ENCODE data around the gene TRAF5.

The TRAF5 gene

GRCh38 chr1:211352985-211353515 is 26.4 kb downstream of the TRAF5 start:
- Histone ChIP-seq H4K20me1 (ENCODE audit: insufficient read depth, low read length) (no peaks in the 10 kb centered on the region), H3K9ac (ENCODE audit: low read length) (no peak overlapping the region), H3K9me2 (replicated peaks; ENCODE audit: insufficient read depth, low read length) (no peaks in the 10 kb centered on the region), H3K27ac (ENCODE audit: low read length) (peak overlapping the region; percentile 39; the same call in 1 of the 2 replicates), H3K4me2 (ENCODE audit: low read depth, low read length) (peak overlapping the region; percentile 26; the same call in 1 of the 2 replicates), H3K36me3 (replicated peaks; ENCODE audit: insufficient read depth, low read length) (no peaks in the 10 kb centered on the region), H2AFZ (ENCODE audit: low read length) (0 out of 2 replicates have a peak overlapping the region, but pooled peaks have one; percentile 1), H3K27me3 (replicated peaks; ENCODE audit: insufficient read depth, low read length) (no peaks in the 10 kb centered on the region), H3K4me3 (ENCODE audit: low read length) (0 out of 2 replicates have a peak overlapping the region, but pooled peaks have one; percentile 3), H3F3A (ENCODE audit: insufficient read depth, low read length) (peaks cover 18% of the 10 kb centered on the region), H3K79me2 (ENCODE audit: low read length) (peaks cover 11% of the 10 kb centered on the region; the same call in 1 of the 2 replicates), H3K9me3 (replicated peaks; ENCODE audit: insufficient read depth, low read length) (no peaks in the 10 kb centered on the region), H3K4me1 (ENCODE audit: low read length) (peaks cover 18% of the 10 kb centered on the region)
- peak; percentile 75 for DNase-seq
- TF ChIP-seq EZH2 (optimal IDR thresholded peaks at IDR 0.05; ENCODE audit: low read depth, low read length) = no peak
- TF ChIP-seq EZH2phosphoT487 (IDR thresholded peaks at IDR 0.05; ENCODE audit: low read length) = no peak
- TF ChIP-seq, protein P1, sequence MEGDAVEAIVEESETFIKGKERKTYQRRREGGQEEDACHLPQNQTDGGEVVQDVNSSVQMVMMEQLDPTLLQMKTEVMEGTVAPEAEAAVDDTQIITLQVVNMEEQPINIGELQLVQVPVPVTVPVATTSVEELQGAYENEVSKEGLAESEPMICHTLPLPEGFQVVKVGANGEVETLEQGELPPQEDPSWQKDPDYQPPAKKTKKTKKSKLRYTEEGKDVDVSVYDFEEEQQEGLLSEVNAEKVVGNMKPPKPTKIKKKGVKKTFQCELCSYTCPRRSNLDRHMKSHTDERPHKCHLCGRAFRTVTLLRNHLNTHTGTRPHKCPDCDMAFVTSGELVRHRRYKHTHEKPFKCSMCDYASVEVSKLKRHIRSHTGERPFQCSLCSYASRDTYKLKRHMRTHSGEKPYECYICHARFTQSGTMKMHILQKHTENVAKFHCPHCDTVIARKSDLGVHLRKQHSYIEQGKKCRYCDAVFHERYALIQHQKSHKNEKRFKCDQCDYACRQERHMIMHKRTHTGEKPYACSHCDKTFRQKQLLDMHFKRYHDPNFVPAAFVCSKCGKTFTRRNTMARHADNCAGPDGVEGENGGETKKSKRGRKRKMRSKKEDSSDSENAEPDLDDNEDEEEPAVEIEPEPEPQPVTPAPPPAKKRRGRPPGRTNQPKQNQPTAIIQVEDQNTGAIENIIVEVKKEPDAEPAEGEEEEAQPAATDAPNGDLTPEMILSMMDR (IDR thresholded peaks at IDR 0.05; ENCODE audit: low read length) = peak; percentile 93

- Histone ChIP-seq H3K36me3 (replicated peaks; ENCODE audit: insufficient read depth, low read length) (no peaks in the 10 kb centered on the region), H3K79me2 (ENCODE audit: low read length) (peaks cover 11% of the 10 kb centered on the region; the same call in 1 of the 2 replicates), H3K27me3 (replicated peaks; ENCODE audit: insufficient read depth, low read length) (no peaks in the 10 kb centered on the region), H3K27ac (ENCODE audit: low read length) (peak overlapping the region; percentile 39; the same call in 1 of the 2 replicates), H3K9me2 (replicated peaks; ENCODE audit: insufficient read depth, low read length) (no peaks in the 10 kb centered on the region), H3K9ac (ENCODE audit: low read length) (no peak overlapping the region), H4K20me1 (ENCODE audit: insufficient read depth, low read length) (no peaks in the 10 kb centered on the region), H3F3A (ENCODE audit: insufficient read depth, low read length) (peaks cover 18% of the 10 kb centered on the region), H3K4me1 (ENCODE audit: low read length) (peaks cover 18% of the 10 kb centered on the region), H2AFZ (ENCODE audit: low read length) (no peak overlapping the region), H3K9me3 (replicated peaks; ENCODE audit: insufficient read depth, low read length) (no peaks in the 10 kb centered on the region), H3K4me3 (ENCODE audit: low read length) (no peak overlapping the region), H3K4me2 (ENCODE audit: low read depth, low read length) (peak overlapping the region; percentile 26; the same call in 1 of the 2 replicates)
- TF ChIP-seq, protein P1 (IDR thresholded peaks at IDR 0.05; ENCODE audit: low read length) = no peak
- no peak for TF ChIP-seq EZH2 (optimal IDR thresholded peaks at IDR 0.05; ENCODE audit: low read depth, low read length)
- TF ChIP-seq EZH2phosphoT487 (IDR thresholded peaks at IDR 0.05; ENCODE audit: low read length) = no peak
- DNase-seq = no peak
Observed at GRCh38 chr1:211353562-211354212, 27.1 kb downstream of the TRAF5 start.

DNA sequence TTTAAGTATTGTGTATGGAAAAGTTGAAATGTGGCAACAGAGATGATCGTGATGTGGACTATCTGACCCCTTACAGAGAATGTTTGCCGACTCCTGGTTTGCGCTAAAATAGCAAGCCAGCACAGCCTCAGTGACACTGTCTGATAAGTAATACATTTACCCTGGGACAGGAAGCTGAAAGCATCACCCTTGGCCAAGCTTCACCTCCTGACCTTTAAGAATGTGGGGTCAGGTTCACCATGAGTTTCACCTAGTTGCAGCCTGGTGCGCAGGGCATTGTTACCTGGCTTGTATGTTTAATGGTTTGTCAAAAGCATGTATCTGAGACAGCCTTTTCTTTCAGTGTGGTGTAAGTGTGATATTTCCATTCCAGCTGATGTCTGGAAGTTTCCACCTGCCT is 29.2 kb downstream of the TRAF5 start:
- Histone ChIP-seq H3K9ac (ENCODE audit: low read length) (no peak overlapping the region), H3K27me3 (replicated peaks; ENCODE audit: insufficient read depth, low read length) (no peaks in the 10 kb centered on the region), H3K79me2 (ENCODE audit: low read length) (peaks cover 7% of the 10 kb centered on the region; the same call in 1 of the 2 replicates)

More for the DNA sequence above, 29.2 kb downstream of the TRAF5 start:
- Histone ChIP-seq H3K4me1 (ENCODE audit: low read length) (peaks cover 38% of the 10 kb centered on the region), H3K27ac (ENCODE audit: low read length) (no peak overlapping the region), H3K9me2 (replicated peaks; ENCODE audit: insufficient read depth, low read length) (no peaks in the 10 kb centered on the region), H3K4me2 (ENCODE audit: low read depth, low read length) (no peak overlapping the region), H2AFZ (ENCODE audit: low read length) (no peak overlapping the region), H4K20me1 (ENCODE audit: insufficient read depth, low read length) (no peaks in the 10 kb centered on the region), H3K4me3 (ENCODE audit: low read length) (no peak overlapping the region), H3F3A (ENCODE audit: insufficient read depth, low read length) (peaks cover 34% of the 10 kb centered on the region), H3K9me3 (replicated peaks; ENCODE audit: insufficient read depth, low read length) (no peaks in the 10 kb centered on the region), H3K36me3 (replicated peaks; ENCODE audit: insufficient read depth, low read length) (no peaks in the 10 kb centered on the region)
- TF ChIP-seq EZH2 (optimal IDR thresholded peaks at IDR 0.05; ENCODE audit: low read depth, low read length) = no peak
- TF ChIP-seq EZH2phosphoT487 (IDR thresholded peaks at IDR 0.05; ENCODE audit: low read length) = no peak
- TF ChIP-seq, protein P1 (IDR thresholded peaks at IDR 0.05; ENCODE audit: low read length) = no peak
- no peak for DNase-seq
